Keratinocyte (primary cell): ENCODE data around the gene GUCA2A. TPM values are rescaled to one million over a fixed set of nuclear protein-coding genes. Genes with fewer than 3 reads are reported as not detected.

Source experiments
- DNase-seq: peaks from one replicate; pipeline ENCODE4 v3.0.0-alpha.2; 2011; ENCODE audit warnings: low read depth, missing footprints, low spot score
- FAIRE-seq: peaks from 2 replicates; lab custom pipeline; 2011; peaks lifted over from hg19 to GRCh38; lab: Jason Lieb, UNC
- H2AFZ ChIP-seq: 2 replicates; pipeline ENCODE4 v1.6.0; 2012; ENCODE audit warnings: low read length, control low read depth, inconsistent platforms; ENCODE audit not compliant: control insufficient read depth
- H3K27ac ChIP-seq: 2 replicates; pipeline ENCODE4 v1.5.1; 2011; ENCODE audit warnings: low read length; ENCODE audit not compliant: control insufficient read depth, insufficient read depth
- H3K27me3 ChIP-seq: 3 replicates; pipeline ENCODE4 v1.6.0; 2011; ENCODE audit warnings: low read length; ENCODE audit not compliant: control insufficient read depth, insufficient read depth; ENCODE audit errors: extremely low read depth
- H3K36me3 ChIP-seq, 2 experiments: 2 replicates in 1 of 2; 3 replicates in 1 of 2; pipeline ENCODE4 v1.5.1; 2011; ENCODE audit warnings: low read length in 2 of 2, mild to moderate bottlenecking in 1 of 2; ENCODE audit not compliant: control insufficient read depth in 2 of 2, insufficient read depth in 2 of 2; ENCODE audit errors: extremely low read depth in 1 of 2
- H3K4me1 ChIP-seq: 3 replicates; pipeline ENCODE4 v1.5.1; 2011; ENCODE audit warnings: low read length; ENCODE audit not compliant: control insufficient read depth, insufficient read depth; ENCODE audit errors: extremely low read depth
- H3K4me2 ChIP-seq: 3 replicates; pipeline ENCODE4 v1.6.0; 2011; ENCODE audit warnings: low read depth, low read length; ENCODE audit not compliant: control insufficient read depth, insufficient read depth; ENCODE audit errors: extremely low read depth
- H3K4me3 ChIP-seq, 3 experiments: fragments of 200-600 bp in 1 of 3; sonication (generic) in 1 of 3; 2 replicates in 2 of 3; 3 replicates in 1 of 3; pipeline ENCODE4 v1.5.1; 2011 to 2016; ENCODE audit warnings: low read length in 3 of 3, mild to moderate bottlenecking in 3 of 3, control low read depth in 2 of 3, inconsistent platforms in 1 of 3, low read depth in 1 of 3, mixed read lengths in 1 of 3, mixed run types in 1 of 3, moderate library complexity in 1 of 3; ENCODE audit not compliant: control insufficient read depth in 2 of 3, insufficient read depth in 2 of 3; ENCODE audit errors: extremely low read depth in 1 of 3
- H3K79me2 ChIP-seq: 2 replicates; pipeline ENCODE4 v1.6.0; 2012; ENCODE audit warnings: low read length; ENCODE audit not compliant: control insufficient read depth, insufficient read depth
- H3K9ac ChIP-seq: 3 replicates; pipeline ENCODE4 v1.6.0; 2011; ENCODE audit warnings: low read length; ENCODE audit not compliant: control insufficient read depth, insufficient read depth; ENCODE audit errors: extremely low read depth
- H3K9me1 ChIP-seq: 3 replicates; pipeline ENCODE4 v1.6.0; 2011; ENCODE audit warnings: low read length; ENCODE audit not compliant: control insufficient read depth, insufficient read depth; ENCODE audit errors: extremely low read depth
- H3K9me3 ChIP-seq: 2 replicates; pipeline ENCODE4 v1.5.1; 2012; ENCODE audit warnings: low read depth, low read length; ENCODE audit not compliant: control insufficient read depth
- H4K20me1 ChIP-seq: 3 replicates; pipeline ENCODE4 v1.6.0; 2011; ENCODE audit warnings: low read length; ENCODE audit not compliant: control insufficient read depth, insufficient read depth; ENCODE audit errors: extremely low read depth
- EZH2 ChIP-seq: IDR thresholded peaks from one replicate; pipeline ENCODE4 v1.6.1; 2012; ENCODE audit warnings: inconsistent platforms, mild to moderate bottlenecking, low read length, moderate library complexity
- dilution Hi-C: fragments of 300-500 bp; cut with MboI; formaldehyde crosslinking; loops from one replicate; pipeline ENCODE4 v1.7.0; 2020; ENCODE audit warnings: low sequenced_read_pairs; ENCODE audit not compliant: extremely low pct_ligation_motif_present
- polyA plus RNA-seq, 5 experiments: library from polyadenylated mRNA; depleted of rRNA in 3 of 5; stranded (reverse) in 3 of 5; stranded (forward) in 1 of 5; unstranded in 1 of 5; fragments of >200 nt; gene quantifications; 1 replicate in 1 of 5; 2 replicates in 3 of 5; 3 replicates in 1 of 5; pipeline versions ENCODE4 v1.2.1 to v1.2.3, GENCODE V29; 2011 to 2012; ENCODE audit warnings: missing spikeins in 2 of 5, low read depth in 1 of 5, low replicate concordance in 1 of 5
- TF ChIP-seq, protein P1 (sequence below), 3 experiments: IDR thresholded peaks in 1 of 3; conservative IDR thresholded peaks in 1 of 3; optimal IDR thresholded peaks in 1 of 3; 2 replicates in 2 of 3; 3 replicates in 1 of 3; pipeline versions ENCODE3 to v1.5.1; 2011; ENCODE audit warnings: low read length in 3 of 3, mild to moderate bottlenecking in 3 of 3, moderate library complexity in 2 of 3, control low read depth in 1 of 3, inconsistent platforms in 1 of 3; ENCODE audit not compliant: insufficient read depth in 2 of 3; ENCODE audit errors: extremely low read depth in 1 of 3

GUCA2A gene
- polyA plus RNA-seq, 1 donor (not counting 4 experiments of a cell fraction or from before 2014, with no cell fraction given), result not detected

- dilution Hi-C loops, result no loop called here
- no peak for FAIRE-seq
Observed at GRCh38 chr1:42130061-42130660, 34.4 kb downstream of the GUCA2A start.

GRCh38 chr1:42128964-42129363 is 35.6 kb downstream of the GUCA2A start:
- Histone ChIP-seq H3K4me2 (no peak overlapping the region), H3K36me3 (no peaks in the 10 kb centered on the region), H3K9me1 (no peaks in the 10 kb centered on the region), H3K27ac (no peak overlapping the region), H3K9me3 (no peaks in the 10 kb centered on the region), H3K4me1 (no peaks in the 10 kb centered on the region), H2AFZ (no peak overlapping the region), H3K4me3 (no peak overlapping the region), H4K20me1 (no peaks in the 10 kb centered on the region), H3K27me3 (peaks cover 5% of the 10 kb centered on the region), H3K9ac (no peak overlapping the region), H3K79me2 (no peaks in the 10 kb centered on the region)
- no peak for FAIRE-seq
- TF ChIP-seq EZH2, result no peak
- TF ChIP-seq, protein P1, sequence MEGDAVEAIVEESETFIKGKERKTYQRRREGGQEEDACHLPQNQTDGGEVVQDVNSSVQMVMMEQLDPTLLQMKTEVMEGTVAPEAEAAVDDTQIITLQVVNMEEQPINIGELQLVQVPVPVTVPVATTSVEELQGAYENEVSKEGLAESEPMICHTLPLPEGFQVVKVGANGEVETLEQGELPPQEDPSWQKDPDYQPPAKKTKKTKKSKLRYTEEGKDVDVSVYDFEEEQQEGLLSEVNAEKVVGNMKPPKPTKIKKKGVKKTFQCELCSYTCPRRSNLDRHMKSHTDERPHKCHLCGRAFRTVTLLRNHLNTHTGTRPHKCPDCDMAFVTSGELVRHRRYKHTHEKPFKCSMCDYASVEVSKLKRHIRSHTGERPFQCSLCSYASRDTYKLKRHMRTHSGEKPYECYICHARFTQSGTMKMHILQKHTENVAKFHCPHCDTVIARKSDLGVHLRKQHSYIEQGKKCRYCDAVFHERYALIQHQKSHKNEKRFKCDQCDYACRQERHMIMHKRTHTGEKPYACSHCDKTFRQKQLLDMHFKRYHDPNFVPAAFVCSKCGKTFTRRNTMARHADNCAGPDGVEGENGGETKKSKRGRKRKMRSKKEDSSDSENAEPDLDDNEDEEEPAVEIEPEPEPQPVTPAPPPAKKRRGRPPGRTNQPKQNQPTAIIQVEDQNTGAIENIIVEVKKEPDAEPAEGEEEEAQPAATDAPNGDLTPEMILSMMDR (optimal IDR thresholded peaks at IDR 0.05 in 1 of 3, IDR thresholded peaks at IDR 0.05 in 1 of 3, conservative IDR thresholded peaks at IDR 0.05 in 1 of 3; ENCODE audit: extremely low read depth in 1 of 3, insufficient read depth in 2 of 3, low read length in 3 of 3), result no peak
- dilution Hi-C loops, result no loop called here
- no peak for DNase-seq

More at GRCh38 chr1:42130061-42130660, 34.4 kb downstream of the GUCA2A start:
- H3K27ac ChIP-seq, result no peak overlapping the region
- TF ChIP-seq, protein P1 (optimal IDR thresholded peaks at IDR 0.05 in 1 of 3, IDR thresholded peaks at IDR 0.05 in 1 of 3, conservative IDR thresholded peaks at IDR 0.05 in 1 of 3; ENCODE audit: extremely low read depth in 1 of 3, insufficient read depth in 2 of 3, low read length in 3 of 3), result no peak
- TF ChIP-seq EZH2, result no peak
- H3K9ac ChIP-seq, result no peak overlapping the region
- H3K4me1 ChIP-seq, result no peaks in the 10 kb centered on the region
- H3K9me1 ChIP-seq, result no peaks in the 10 kb centered on the region
- no peaks in the 10 kb centered on the region for H4K20me1 ChIP-seq
- no peaks in the 10 kb centered on the region for H3K36me3 ChIP-seq
- DNase-seq, result no peak
- H3K9me3 ChIP-seq, result no peaks in the 10 kb centered on the region
- H2AFZ ChIP-seq, result no peak overlapping the region
- H3K27me3 ChIP-seq, result peaks cover 5% of the 10 kb centered on the region
- no peaks in the 10 kb centered on the region for H3K79me2 ChIP-seq
- H3K4me3 ChIP-seq, result no peak overlapping the region
- no peak overlapping the region for H3K4me2 ChIP-seq
